Measurements from ENCODE around the gene PDSS2. TPM values are rescaled to one million over a fixed set of nuclear protein-coding genes. Genes with fewer than 3 reads are reported as not detected.

PDSS2 gene
- total RNA-seq, 2 donors from 2014 or later = 11.4 to 12.3 TPM

GRCh38 chr6:107357842-107358241 lies 101.5 kb downstream of the PDSS2 start:
- Mint-ChIP-seq H3K27ac (no peak overlapping the region), H3K36me3 (ENCODE audit: low read depth) (peaks cover 1% of the 10 kb centered on the region), H3K27me3 (no peaks in the 10 kb centered on the region), H3K4me3 (no peak overlapping the region), H3K4me1 (peaks cover 3% of the 10 kb centered on the region)
- no peaks in the 10 kb centered on the region for H3K9me3 ChIP-seq (ENCODE audit: control insufficient read depth, low read length, poor library complexity, severe bottlenecking)
- DNase-seq (no peak), ATAC-seq (no peak)

DNA sequence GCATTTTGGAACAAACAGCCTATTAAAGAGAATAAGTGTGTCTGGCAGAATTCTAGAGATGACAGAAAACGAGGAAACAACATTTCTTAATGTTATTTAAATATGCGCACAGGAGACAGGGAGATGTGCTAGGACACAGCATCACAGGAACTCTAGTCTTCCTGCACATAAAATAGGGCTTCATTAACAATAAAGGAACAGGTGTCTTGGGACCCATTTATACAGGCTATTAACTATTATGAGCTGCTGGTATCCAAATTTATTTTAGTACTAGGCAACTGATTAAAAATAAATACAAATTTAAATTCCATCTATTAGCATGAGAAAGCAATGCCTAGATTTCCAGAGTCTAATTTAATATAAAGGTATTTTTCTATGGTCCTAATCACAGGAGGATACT lies 102.3 kb downstream of the PDSS2 start:
- H3K27ac Mint-ChIP-seq = no peak overlapping the region
- peaks cover 3% of the 10 kb centered on the region for H3K4me1 Mint-ChIP-seq
- H3K4me3 Mint-ChIP-seq = no peak overlapping the region
- H3K9me3 ChIP-seq (ENCODE audit: control insufficient read depth, low read length, poor library complexity, severe bottlenecking) = no peaks in the 10 kb centered on the region
- no peak for DNase-seq
- no peaks in the 10 kb centered on the region for H3K27me3 Mint-ChIP-seq
- H3K36me3 Mint-ChIP-seq (ENCODE audit: low read depth) = no peaks in the 10 kb centered on the region
- no peak for ATAC-seq

DNA sequence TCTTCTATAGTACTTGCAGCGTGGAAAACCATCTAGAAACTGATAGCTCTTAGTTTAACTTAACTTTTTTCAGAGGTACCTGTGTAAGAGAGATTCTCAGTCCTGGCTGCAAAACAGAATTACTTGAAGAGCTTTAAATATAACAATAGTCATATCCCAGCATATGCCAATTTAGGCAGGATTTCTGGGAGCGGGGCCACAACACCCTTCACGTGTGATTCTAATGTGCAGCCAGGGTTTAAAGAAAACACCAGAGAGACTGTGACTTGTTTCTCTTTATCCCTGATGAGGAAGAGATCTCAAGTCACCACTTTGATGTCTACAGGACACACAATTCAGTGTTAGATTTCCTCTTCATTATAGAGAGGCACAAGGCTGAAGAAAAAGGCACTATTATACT lies 103.7 kb downstream of the PDSS2 start:
- H3K9me3 ChIP-seq (ENCODE audit: control insufficient read depth, low read length, poor library complexity, severe bottlenecking) = no peaks in the 10 kb centered on the region
- Mint-ChIP-seq H3K27me3 (no peaks in the 10 kb centered on the region), H3K4me1 (peaks cover 3% of the 10 kb centered on the region), H3K4me3 (no peak overlapping the region), H3K27ac (no peak overlapping the region), H3K36me3 (ENCODE audit: low read depth) (no peaks in the 10 kb centered on the region)
- ATAC-seq (no peak), DNase-seq (no peak)

GRCh38 chr6:107354451-107354850 lies 104.9 kb downstream of the PDSS2 start:
- Mint-ChIP-seq H3K27me3 (no peaks in the 10 kb centered on the region), H3K27ac (no peak overlapping the region), H3K36me3 (ENCODE audit: low read depth) (no peaks in the 10 kb centered on the region), H3K4me3 (no peak overlapping the region), H3K4me1 (peaks cover 3% of the 10 kb centered on the region)
- ATAC-seq (no peak), DNase-seq (no peak)
- no peaks in the 10 kb centered on the region for H3K9me3 ChIP-seq (ENCODE audit: control insufficient read depth, low read length, poor library complexity, severe bottlenecking)

DNA sequence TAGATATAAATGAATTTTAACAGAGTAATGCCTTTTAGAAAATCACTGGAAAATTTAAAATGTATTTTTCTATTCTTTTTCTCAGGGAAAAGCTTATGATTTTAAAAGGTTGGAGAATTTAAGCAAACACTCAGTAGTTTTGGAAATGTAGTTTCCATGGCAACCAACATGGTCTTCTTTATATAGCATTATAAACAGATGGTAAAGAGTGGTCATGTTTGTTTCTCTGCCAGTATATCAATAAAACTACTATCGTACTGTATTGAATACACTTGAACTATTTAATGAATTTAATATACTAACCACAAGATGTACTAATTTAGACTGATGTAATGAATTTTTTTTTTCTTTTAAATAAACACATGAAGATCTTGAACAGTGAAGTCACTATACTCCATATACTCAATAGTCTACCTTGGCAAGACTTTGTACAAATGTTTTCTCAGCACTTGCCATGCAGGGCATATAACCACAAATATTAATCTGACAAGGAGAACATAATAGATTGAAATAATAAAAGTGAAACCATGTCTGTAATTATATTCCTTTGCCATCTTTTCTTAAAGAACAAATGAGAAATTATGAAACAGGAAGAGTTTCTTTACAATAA lies 105.5 kb downstream of the PDSS2 start:
- Mint-ChIP-seq H3K4me3 (no peak overlapping the region), H3K27ac (no peak overlapping the region), H3K4me1 (peaks cover 3% of the 10 kb centered on the region), H3K36me3 (ENCODE audit: low read depth) (no peaks in the 10 kb centered on the region), H3K27me3 (no peaks in the 10 kb centered on the region)
- DNase-seq = no peak
- H3K9me3 ChIP-seq (ENCODE audit: control insufficient read depth, low read length, poor library complexity, severe bottlenecking) = no peaks in the 10 kb centered on the region
- no peak for ATAC-seq

DNA sequence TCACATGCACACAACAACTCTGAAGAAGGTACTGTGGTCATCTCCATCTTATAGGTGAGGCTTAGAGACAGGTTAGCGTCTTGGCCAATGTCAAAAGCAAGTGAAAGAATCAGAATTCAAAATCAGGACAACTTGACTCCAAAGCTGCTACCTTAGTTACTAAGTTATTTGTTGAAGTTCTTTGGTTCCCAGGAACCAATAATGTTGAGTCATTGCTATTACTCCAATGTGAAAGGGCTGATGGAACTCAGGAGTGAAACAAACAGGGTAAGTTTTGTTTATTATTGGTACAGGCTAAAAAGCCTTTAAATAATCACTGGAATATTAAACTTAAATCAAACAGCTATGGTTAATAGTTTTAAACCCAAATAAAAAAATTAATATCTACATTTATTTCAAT lies 111.1 kb downstream of the PDSS2 start:
- no peak overlapping the region for H3K4me3 Mint-ChIP-seq
- DNase-seq = no peak
- no peaks in the 10 kb centered on the region for H3K9me3 ChIP-seq (ENCODE audit: control insufficient read depth, low read length, poor library complexity, severe bottlenecking)
- ATAC-seq = no peak
- H3K27ac Mint-ChIP-seq = no peak overlapping the region
- no peaks in the 10 kb centered on the region for H3K36me3 Mint-ChIP-seq (ENCODE audit: low read depth)
- H3K4me1 Mint-ChIP-seq = no peaks in the 10 kb centered on the region
- no peaks in the 10 kb centered on the region for H3K27me3 Mint-ChIP-seq

DNA sequence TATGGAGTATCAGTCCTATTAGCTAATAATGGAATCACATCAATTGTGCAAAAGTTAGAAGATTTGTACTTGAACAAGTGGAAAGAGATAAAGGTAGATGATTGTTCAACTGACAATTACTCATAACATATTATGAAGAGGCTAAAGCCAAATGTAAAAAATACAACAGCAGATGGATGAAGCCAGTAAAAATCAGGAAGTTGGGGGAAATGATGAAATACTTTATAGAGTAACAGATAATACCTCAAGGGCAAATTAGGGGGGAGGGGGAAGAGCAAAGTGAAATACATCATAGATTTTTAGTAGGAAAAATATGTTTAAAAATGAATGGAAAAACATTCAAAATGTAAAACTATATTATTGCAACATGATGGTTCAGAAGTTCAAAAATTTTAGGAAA lies 114.0 kb downstream of the PDSS2 start:
- Mint-ChIP-seq H3K27ac (no peak overlapping the region), H3K4me3 (no peak overlapping the region), H3K27me3 (no peaks in the 10 kb centered on the region), H3K36me3 (ENCODE audit: low read depth) (peaks cover 2% of the 10 kb centered on the region), H3K4me1 (no peaks in the 10 kb centered on the region)
- no peaks in the 10 kb centered on the region for H3K9me3 ChIP-seq (ENCODE audit: control insufficient read depth, low read length, poor library complexity, severe bottlenecking)
- ATAC-seq = no peak
- no peak for DNase-seq

DNA sequence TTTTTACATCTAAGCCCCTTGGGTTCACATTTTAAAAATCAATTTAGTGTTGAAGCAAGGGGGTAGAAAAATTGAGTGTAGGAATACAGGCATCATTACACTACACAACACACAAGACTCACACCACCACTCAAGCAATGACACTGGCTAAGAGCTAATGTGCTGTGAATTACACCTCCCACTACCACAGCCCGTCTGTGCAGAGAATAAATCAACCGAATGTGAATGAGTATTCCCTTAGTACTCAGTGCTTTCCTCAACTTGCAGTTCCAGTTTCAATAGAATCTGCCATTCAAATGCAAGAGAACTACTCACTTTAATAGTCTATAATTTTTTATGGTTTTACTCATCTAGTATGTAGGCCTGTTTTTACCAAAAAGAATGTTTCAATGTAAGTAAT lies 114.4 kb downstream of the PDSS2 start:
- Mint-ChIP-seq H3K4me3 (no peak overlapping the region), H3K36me3 (ENCODE audit: low read depth) (peaks cover 2% of the 10 kb centered on the region), H3K27ac (no peak overlapping the region), H3K27me3 (no peaks in the 10 kb centered on the region), H3K4me1 (no peaks in the 10 kb centered on the region)
- no peak for DNase-seq
- H3K9me3 ChIP-seq (ENCODE audit: control insufficient read depth, low read length, poor library complexity, severe bottlenecking) = no peaks in the 10 kb centered on the region
- no peak for ATAC-seq

GRCh38 chr6:107344383-107344782 lies 115.0 kb downstream of the PDSS2 start:
- H3K4me1 Mint-ChIP-seq = no peaks in the 10 kb centered on the region
- H3K4me3 Mint-ChIP-seq = no peak overlapping the region
- no peaks in the 10 kb centered on the region for H3K27me3 Mint-ChIP-seq
- H3K27ac Mint-ChIP-seq = no peak overlapping the region
- no peak for DNase-seq
- no peaks in the 10 kb centered on the region for H3K9me3 ChIP-seq (ENCODE audit: control insufficient read depth, low read length, poor library complexity, severe bottlenecking)
- H3K36me3 Mint-ChIP-seq (ENCODE audit: low read depth) = peaks cover 2% of the 10 kb centered on the region
- no peak for ATAC-seq

GRCh38 chr6:107342144-107342543 lies 117.2 kb downstream of the PDSS2 start:
- no peak overlapping the region for H3K27ac Mint-ChIP-seq
- H3K36me3 Mint-ChIP-seq (ENCODE audit: low read depth) = peaks cover 2% of the 10 kb centered on the region
- no peak for DNase-seq
- no peaks in the 10 kb centered on the region for H3K27me3 Mint-ChIP-seq
- H3K9me3 ChIP-seq (ENCODE audit: control insufficient read depth, low read length, poor library complexity, severe bottlenecking) = no peaks in the 10 kb centered on the region
- H3K4me3 Mint-ChIP-seq = no peak overlapping the region
- no peak for ATAC-seq
- H3K4me1 Mint-ChIP-seq = no peaks in the 10 kb centered on the region

DNA sequence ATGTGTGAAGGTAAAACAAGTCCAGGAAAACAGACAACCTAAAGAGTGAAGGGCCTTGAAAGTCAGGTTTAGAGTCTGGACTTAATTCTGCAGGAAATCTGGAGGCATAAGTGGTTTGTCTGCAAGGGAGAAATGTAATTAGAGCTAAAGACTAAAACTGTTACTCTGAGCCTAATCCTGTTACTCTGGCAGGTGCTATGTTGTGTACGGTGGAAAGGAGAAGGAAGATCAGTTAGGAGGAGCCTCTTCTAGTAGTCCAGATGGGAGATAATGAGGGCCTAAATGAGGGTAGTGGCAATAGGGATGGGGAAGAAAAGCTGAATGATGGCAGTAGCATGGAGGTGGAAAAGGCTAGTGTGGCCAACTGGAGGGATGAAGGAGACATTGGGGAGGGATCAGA lies 118.5 kb downstream of the PDSS2 start:
- no peaks in the 10 kb centered on the region for H3K27me3 Mint-ChIP-seq
- no peaks in the 10 kb centered on the region for H3K9me3 ChIP-seq (ENCODE audit: control insufficient read depth, low read length, poor library complexity, severe bottlenecking)
- ATAC-seq (no peak), DNase-seq (no peak)
- no peaks in the 10 kb centered on the region for H3K4me1 Mint-ChIP-seq
- H3K27ac Mint-ChIP-seq = no peak overlapping the region
- peaks cover 2% of the 10 kb centered on the region for H3K36me3 Mint-ChIP-seq (ENCODE audit: low read depth)
- no peak overlapping the region for H3K4me3 Mint-ChIP-seq

GRCh38 chr6:107337191-107337741 lies 122.1 kb downstream of the PDSS2 start:
- no peak for DNase-seq
- peaks cover 2% of the 10 kb centered on the region for H3K4me1 Mint-ChIP-seq
- no peaks in the 10 kb centered on the region for H3K27me3 Mint-ChIP-seq
- no peak for ATAC-seq
- no peak overlapping the region for H3K4me3 Mint-ChIP-seq
- H3K36me3 Mint-ChIP-seq (ENCODE audit: low read depth) = peaks cover 4% of the 10 kb centered on the region
- H3K9me3 ChIP-seq (ENCODE audit: control insufficient read depth, low read length, poor library complexity, severe bottlenecking) = no peaks in the 10 kb centered on the region
- H3K27ac Mint-ChIP-seq = no peak overlapping the region

DNA sequence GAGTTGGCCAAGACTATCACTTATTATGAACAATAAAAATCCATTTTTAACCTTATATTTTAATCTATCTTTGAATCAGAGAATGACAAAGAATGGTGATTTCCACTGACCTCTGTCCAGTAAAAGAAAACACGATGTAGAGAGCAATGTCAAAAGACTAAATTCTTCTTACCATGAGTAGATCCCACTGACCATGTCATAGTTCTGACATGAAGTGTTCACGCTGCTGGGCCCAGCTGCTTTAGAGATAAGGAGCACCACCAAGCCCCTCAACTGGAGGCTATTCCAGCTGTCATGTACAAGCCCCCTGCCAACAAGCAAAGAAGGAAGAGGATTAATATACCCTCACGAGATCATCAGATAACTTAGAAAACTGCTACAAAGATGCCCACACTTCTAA lies 125.3 kb downstream of the PDSS2 start:
- peaks cover 6% of the 10 kb centered on the region for H3K36me3 Mint-ChIP-seq (ENCODE audit: low read depth)
- no peak overlapping the region for H3K4me3 Mint-ChIP-seq
- no peak for ATAC-seq
- H3K4me1 Mint-ChIP-seq = peaks cover 19% of the 10 kb centered on the region
- no peak for DNase-seq
- H3K27me3 Mint-ChIP-seq = no peaks in the 10 kb centered on the region
- no peak overlapping the region for H3K27ac Mint-ChIP-seq
- no peaks in the 10 kb centered on the region for H3K9me3 ChIP-seq (ENCODE audit: control insufficient read depth, low read length, poor library complexity, severe bottlenecking)

GRCh38 chr6:107333491-107333890 lies 125.9 kb downstream of the PDSS2 start:
- no peak for DNase-seq
- Mint-ChIP-seq H3K4me3 (no peak overlapping the region), H3K36me3 (ENCODE audit: low read depth) (peaks cover 6% of the 10 kb centered on the region), H3K4me1 (peaks cover 19% of the 10 kb centered on the region), H3K27ac (no peak overlapping the region), H3K27me3 (no peaks in the 10 kb centered on the region)
- ATAC-seq = no peak
- no peaks in the 10 kb centered on the region for H3K9me3 ChIP-seq (ENCODE audit: control insufficient read depth, low read length, poor library complexity, severe bottlenecking)
